DND-41 (cell line): Measurements from ENCODE around the gene MOB3B.

Experiments used
- EZH2 ChIP-seq: IDR thresholded peaks from 3 replicates; pipeline ENCODE4 v1.6.1; 2012; ENCODE audit warnings: borderline replicate concordance, low read depth, mild to moderate bottlenecking, moderate library complexity, low read length, inconsistent platforms; ENCODE audit not compliant: severe bottlenecking
- TF ChIP-seq, protein P1 (sequence below): IDR thresholded peaks from 2 replicates; pipeline ENCODE4 v1.5.1; 2012; ENCODE audit warnings: borderline replicate concordance, low read length, moderate library complexity, mild to moderate bottlenecking; ENCODE audit not compliant: poor library complexity, severe bottlenecking; ENCODE audit errors: extremely low read depth

DNA sequence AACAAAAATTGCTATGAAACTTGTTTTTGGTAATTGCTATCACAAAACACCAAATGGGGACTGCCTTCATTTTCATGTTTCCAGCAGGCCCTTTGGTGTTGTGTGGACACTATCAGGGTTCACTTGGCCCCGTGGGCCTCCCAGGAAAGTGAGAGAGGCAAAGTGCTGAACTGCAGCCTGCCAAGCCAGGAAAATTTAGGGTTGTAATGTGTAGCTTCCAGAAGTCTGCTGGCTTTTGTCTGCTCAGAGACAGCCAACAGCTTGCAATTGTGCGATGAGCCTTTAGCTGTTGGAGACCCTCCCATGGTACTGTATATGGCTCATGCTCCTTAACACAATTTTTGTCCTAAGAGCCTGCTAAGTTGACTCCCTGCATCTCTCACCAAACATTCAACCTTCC, 127.0 kb downstream of the MOB3B start:
- TF ChIP-seq EZH2: no peak
- TF ChIP-seq, protein P1, sequence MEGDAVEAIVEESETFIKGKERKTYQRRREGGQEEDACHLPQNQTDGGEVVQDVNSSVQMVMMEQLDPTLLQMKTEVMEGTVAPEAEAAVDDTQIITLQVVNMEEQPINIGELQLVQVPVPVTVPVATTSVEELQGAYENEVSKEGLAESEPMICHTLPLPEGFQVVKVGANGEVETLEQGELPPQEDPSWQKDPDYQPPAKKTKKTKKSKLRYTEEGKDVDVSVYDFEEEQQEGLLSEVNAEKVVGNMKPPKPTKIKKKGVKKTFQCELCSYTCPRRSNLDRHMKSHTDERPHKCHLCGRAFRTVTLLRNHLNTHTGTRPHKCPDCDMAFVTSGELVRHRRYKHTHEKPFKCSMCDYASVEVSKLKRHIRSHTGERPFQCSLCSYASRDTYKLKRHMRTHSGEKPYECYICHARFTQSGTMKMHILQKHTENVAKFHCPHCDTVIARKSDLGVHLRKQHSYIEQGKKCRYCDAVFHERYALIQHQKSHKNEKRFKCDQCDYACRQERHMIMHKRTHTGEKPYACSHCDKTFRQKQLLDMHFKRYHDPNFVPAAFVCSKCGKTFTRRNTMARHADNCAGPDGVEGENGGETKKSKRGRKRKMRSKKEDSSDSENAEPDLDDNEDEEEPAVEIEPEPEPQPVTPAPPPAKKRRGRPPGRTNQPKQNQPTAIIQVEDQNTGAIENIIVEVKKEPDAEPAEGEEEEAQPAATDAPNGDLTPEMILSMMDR: no peak
